ENCODE data around the gene RTN4RL2.

Gene RTN4RL2

GRCh38 chr11:57481915-57482781 is 21.8 kb downstream of the RTN4RL2 start:
- DNase-seq = no peak

DNA sequence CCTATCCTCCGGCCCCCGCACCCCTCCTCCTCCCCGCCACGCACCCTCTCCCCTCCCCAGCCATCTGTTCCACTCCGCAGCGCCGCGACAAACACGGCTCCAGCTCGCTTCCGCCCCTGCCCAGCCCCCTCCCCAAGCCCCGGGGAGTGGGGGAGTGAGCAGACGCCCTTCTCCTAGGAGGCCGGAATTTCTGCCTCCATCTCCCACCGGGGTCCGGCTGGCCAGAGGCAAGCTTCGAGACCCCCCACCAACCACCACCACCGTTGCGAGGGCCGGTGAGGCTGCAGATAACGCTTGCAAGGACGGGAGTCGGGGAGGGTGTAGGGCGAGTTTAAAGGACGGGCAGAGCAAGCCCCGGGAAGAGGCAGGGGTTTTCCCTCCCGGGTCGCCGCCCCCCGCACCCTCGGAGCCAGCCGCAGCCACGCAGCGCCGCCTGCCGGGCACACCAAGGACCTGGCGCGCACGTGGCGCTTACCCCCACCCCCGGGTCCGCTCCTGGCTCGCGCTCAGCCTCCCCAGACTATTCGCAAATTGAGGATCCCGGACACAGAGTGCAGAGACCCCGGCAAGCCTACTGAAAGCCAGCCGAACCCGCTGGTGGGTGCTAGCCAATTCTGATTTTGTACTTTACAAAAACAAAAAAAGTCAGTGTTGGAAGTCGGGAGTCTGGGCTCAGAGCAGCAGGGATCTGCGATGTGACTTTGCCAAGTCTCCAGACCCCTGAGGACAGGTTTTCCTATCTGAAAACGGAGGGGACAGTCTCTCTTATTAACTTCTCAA is 22.6 kb downstream of the RTN4RL2 start:
- peak; percentile 31 for DNase-seq

GRCh38 chr11:57483562-57483918 is 23.2 kb downstream of the RTN4RL2 start:
- DNase-seq = no peak

GRCh38 chr11:57484141-57484710 is 23.9 kb downstream of the RTN4RL2 start:
- no peak for DNase-seq

- DNase-seq = no peak
Observed at GRCh38 chr11:57485217-57485990, 25.1 kb downstream of the RTN4RL2 start.

DNA sequence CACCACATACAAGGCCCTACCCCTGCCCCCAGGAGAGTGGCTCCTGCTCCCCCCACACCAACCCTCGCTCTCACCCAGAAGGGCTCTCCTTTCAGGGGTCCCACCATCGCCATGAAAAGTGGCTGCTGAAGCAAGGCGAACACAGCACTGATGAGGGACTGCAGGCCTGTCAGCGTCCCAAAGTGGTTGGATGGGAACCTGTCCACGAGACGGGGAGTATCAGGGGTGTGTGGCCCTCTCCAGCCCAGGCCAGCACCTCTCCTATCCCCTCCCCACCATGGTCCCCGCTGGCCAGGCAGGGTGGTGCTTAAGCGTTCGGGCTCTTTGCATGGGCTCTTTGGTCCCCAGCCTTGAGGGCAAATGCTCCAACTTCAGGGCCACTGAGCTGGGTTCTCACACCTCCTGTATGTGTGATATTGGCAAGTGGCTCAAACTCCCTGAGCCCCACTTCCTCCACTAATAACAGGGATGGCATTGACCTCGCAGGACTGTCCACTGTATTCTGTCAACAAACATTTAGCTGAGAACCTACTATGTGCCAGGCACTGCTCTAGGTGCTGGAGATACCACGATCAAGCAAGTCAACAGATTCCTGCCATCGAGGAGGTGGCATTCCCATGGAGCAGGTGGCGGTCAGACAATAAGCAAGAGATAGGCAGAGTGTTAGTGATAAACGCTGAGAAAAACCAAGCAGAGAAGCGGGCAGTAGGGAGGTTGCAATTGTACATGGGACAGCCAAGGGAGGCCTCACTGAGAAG is 26.9 kb downstream of the RTN4RL2 start:
- DNase-seq = no peak

DNA sequence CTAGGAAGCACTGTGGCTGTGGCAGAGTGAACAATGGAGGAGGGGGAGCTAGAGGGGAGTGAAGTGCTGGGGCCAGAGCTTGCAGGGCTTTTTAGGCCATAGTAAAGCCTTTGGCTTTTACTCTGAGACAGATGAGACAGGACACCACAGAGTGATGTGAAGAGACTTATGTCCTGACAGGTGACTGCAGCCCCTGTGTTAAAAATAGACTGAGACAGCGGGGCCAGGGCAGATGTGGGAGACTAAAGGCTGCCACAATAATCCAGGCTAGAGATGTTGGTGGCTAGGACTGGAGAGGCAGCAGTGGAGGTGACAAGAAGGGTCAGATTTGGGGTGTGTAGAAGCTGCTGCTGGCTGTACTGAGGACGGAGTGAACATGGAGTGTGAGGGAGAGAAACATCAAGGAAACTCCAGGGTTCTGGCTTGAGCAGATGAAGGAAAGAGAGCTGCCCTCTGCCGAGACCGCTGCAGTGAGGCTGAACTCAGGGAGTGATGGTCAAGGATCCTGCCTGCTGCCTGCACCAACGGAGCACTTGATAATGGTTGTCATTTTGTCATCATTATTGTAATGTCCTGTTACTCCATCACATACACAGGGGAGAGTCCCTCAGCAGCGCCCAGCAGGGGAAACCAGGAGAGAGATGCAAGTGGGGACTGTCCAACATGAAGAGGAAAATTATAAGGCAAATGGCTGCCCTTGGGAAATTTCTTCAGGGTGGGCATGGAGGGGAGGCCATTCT is 27.8 kb downstream of the RTN4RL2 start:
- DNase-seq = no peak

- DNase-seq = no peak
Observed at GRCh38 chr11:57490456-57491248, 30.3 kb downstream of the RTN4RL2 start.

GRCh38 chr11:57491371-57492061 is 31.2 kb downstream of the RTN4RL2 start:
- DNase-seq = peak; percentile 38

DNA sequence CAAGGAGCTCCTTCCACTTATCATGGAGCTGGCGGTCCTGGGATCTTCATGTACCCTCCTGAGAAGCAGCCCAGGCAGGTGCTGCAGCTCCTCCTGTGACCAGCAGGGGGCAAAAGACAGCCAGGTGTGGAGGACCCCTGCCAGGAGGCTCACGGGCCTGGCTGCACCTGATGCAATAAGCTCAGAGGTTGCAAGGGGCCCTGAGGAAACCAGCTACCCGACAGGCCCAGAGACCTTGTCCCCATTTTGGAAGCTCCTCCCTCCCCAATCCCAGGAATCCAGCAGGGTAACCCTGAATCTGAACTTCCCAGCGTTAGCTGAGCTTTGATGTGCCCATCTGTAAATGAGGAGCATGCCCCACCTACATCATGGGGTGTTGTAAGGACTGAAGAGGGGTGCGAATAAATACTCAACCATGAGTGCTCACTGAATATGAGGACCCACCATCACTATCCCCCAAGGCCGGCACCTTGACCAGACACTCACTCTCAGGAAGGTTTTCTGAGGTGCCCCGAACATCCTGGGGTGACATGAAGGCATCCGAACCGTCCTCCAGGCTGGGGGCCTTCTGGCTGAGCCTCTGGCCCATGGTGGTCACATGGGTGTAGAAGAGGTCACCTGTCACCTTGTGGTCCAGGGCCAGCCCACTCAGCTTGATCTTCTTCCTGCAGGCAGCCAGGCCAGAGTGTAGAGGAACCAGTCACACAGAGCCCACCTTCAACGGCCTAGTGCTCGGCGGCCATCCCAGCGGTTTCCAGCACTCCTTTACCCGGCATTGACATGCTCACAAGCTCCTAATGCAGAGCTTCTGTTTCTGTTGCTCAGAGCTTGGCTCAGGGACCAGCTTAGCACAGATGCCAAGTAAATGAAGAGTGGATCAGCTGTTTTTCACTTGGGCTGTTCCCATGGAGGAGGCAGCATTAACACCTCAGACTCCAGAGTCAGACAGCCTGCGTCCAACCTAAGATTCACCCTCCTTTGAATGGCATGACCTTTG is 33.5 kb downstream of the RTN4RL2 start:
- peak; percentile 32 for DNase-seq

GRCh38 chr11:57496109-57496820 is 35.9 kb downstream of the RTN4RL2 start:
- DNase-seq = no peak

GRCh38 chr11:57497303-57498247 is 37.2 kb downstream of the RTN4RL2 start:
- no peak for DNase-seq

GRCh38 chr11:57498540-57498939 is 38.2 kb downstream of the RTN4RL2 start:
- no peak for DNase-seq

GRCh38 chr11:57499413-57499982 is 39.2 kb downstream of the RTN4RL2 start:
- peak; percentile 89 for DNase-seq

DNA sequence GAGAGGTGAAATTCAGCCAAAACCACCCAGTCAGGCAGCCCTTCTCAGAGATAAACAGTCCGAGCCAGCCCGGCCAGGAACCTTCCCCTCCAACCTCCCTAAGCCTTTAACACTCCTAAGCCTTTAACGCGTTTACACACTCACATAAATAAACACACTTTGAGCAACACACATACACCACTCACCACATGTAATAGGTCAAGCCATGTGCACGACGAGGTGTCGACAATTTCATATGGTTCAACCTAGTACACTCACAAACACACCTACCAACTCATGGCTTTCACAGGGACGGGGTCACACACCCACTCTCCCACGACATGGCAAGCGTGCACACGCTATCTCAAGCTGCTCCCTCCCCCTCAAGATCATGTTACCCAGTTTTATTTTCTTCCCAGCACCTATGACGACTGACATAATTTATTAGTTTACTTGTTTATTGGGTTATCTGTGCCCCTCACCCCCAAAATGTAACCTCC is 39.7 kb downstream of the RTN4RL2 start:
- no peak for DNase-seq

DNA sequence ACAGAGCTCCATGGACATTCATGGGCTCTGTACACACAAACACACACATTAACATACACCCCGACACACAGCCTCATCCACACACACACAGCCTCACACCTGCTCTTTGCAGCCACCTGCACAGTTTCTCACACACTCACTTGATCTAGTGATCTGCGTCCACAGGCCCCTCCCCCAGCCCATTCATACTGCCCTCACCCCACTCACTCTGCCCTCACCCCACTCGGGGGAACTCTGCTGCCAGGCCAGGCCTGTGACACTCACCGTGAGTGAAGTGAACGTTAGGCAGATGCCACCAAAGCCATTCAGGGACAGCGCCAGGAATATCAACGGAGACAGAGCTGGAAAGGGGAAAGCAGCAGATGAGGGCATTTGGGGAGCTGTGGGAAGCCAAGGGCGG is 40.2 kb downstream of the RTN4RL2 start:
- DNase-seq = no peak

All from fibroblast of skin of scalp (primary cell).